ENCODE data around the gene PATZ1. TPM values are rescaled to one million over a fixed set of nuclear protein-coding genes. Genes with fewer than 3 reads are reported as not detected.

The PATZ1 gene
- total and polyA plus RNA-seq, 2 donors (not counting 1 experiment from before 2014, with no cell fraction given): 6.1 to 15.9 TPM

GRCh38 chr22:31302537-31302936 lies 43.6 kb downstream of the PATZ1 start:
- no peak for DNase-seq (ENCODE audit: low read depth in 2 of 2)
- TF ChIP-seq CTCF (conservative IDR thresholded peaks at IDR 0.05 in 1 of 2, IDR thresholded peaks at IDR 0.05 in 1 of 2; ENCODE audit: low read depth in 1 of 2, low read length in 2 of 2): no peak
- no peak for TF ChIP-seq EZH2 (IDR thresholded peaks at IDR 0.05; ENCODE audit: low read length, missing control alignments)
- H3K4me3 ChIP-seq (replicated peaks in 1 of 4; ENCODE audit: control extremely low read depth in 1 of 4, insufficient read depth in 1 of 4, low read depth in 3 of 4, low read length in 4 of 4): no peak overlapping the region
- H2AFZ ChIP-seq (ENCODE audit: low read length): no peak overlapping the region
- no peaks in the 10 kb centered on the region for H3K36me3 ChIP-seq (ENCODE audit: control insufficient read depth, insufficient read depth, low read length)
- no peaks in the 10 kb centered on the region for H3K27me3 ChIP-seq (ENCODE audit: control insufficient read depth, insufficient read depth, low read length)
- H3K4me1 ChIP-seq (ENCODE audit: control insufficient read depth, extremely low read depth, insufficient read depth, low read length): no peaks in the 10 kb centered on the region
- no peaks in the 10 kb centered on the region for H4K20me1 ChIP-seq (ENCODE audit: control insufficient read depth, extremely low read depth, insufficient read depth, low read length)
- no peak overlapping the region for H3K4me2 ChIP-seq (ENCODE audit: extremely low read depth, insufficient read depth, low read length)
- H3K9ac ChIP-seq (ENCODE audit: insufficient read depth, low read length): no peak overlapping the region
- no peaks in the 10 kb centered on the region for H3K79me2 ChIP-seq (ENCODE audit: control insufficient read depth, insufficient read depth, low read length)
- no peak overlapping the region for H3K27ac ChIP-seq (ENCODE audit: insufficient read depth, low read length)
- no peaks in the 10 kb centered on the region for H3K9me3 ChIP-seq (ENCODE audit: control insufficient read depth, insufficient read depth, low read depth, low read length)

GRCh38 chr22:31302006-31302405 lies 44.1 kb downstream of the PATZ1 start:
- Histone ChIP-seq H3K4me3 (replicated peaks in 1 of 4; ENCODE audit: control extremely low read depth in 1 of 4, insufficient read depth in 1 of 4, low read depth in 3 of 4, low read length in 4 of 4) (no peak overlapping the region), H3K9me3 (ENCODE audit: control insufficient read depth, insufficient read depth, low read depth, low read length) (no peaks in the 10 kb centered on the region), H3K36me3 (ENCODE audit: control insufficient read depth, insufficient read depth, low read length) (no peaks in the 10 kb centered on the region), H3K4me1 (ENCODE audit: control insufficient read depth, extremely low read depth, insufficient read depth, low read length) (no peaks in the 10 kb centered on the region), H3K4me2 (ENCODE audit: extremely low read depth, insufficient read depth, low read length) (no peak overlapping the region), H4K20me1 (ENCODE audit: control insufficient read depth, extremely low read depth, insufficient read depth, low read length) (no peaks in the 10 kb centered on the region), H3K79me2 (ENCODE audit: control insufficient read depth, insufficient read depth, low read length) (no peaks in the 10 kb centered on the region), H3K27ac (ENCODE audit: insufficient read depth, low read length) (no peak overlapping the region), H3K9ac (ENCODE audit: insufficient read depth, low read length) (no peak overlapping the region), H2AFZ (ENCODE audit: low read length) (no peak overlapping the region), H3K27me3 (ENCODE audit: control insufficient read depth, insufficient read depth, low read length) (no peaks in the 10 kb centered on the region)
- DNase-seq (ENCODE audit: low read depth in 2 of 2): no peak
- TF ChIP-seq EZH2 (IDR thresholded peaks at IDR 0.05; ENCODE audit: low read length, missing control alignments): no peak
- no peak for TF ChIP-seq CTCF (conservative IDR thresholded peaks at IDR 0.05 in 1 of 2, IDR thresholded peaks at IDR 0.05 in 1 of 2; ENCODE audit: low read depth in 1 of 2, low read length in 2 of 2)

- Histone ChIP-seq H3K4me1 (ENCODE audit: control insufficient read depth, extremely low read depth, insufficient read depth, low read length) (peaks cover 3% of the 10 kb centered on the region), H3K9me3 (ENCODE audit: control insufficient read depth, insufficient read depth, low read depth, low read length) (no peaks in the 10 kb centered on the region), H3K27ac (ENCODE audit: insufficient read depth, low read length) (no peak overlapping the region), H3K9ac (ENCODE audit: insufficient read depth, low read length) (no peak overlapping the region), H4K20me1 (ENCODE audit: control insufficient read depth, extremely low read depth, insufficient read depth, low read length) (no peaks in the 10 kb centered on the region), H3K4me2 (ENCODE audit: extremely low read depth, insufficient read depth, low read length) (no peak overlapping the region), H3K36me3 (ENCODE audit: control insufficient read depth, insufficient read depth, low read length) (no peaks in the 10 kb centered on the region), H3K27me3 (ENCODE audit: control insufficient read depth, insufficient read depth, low read length) (no peaks in the 10 kb centered on the region), H2AFZ (ENCODE audit: low read length) (no peak overlapping the region), H3K79me2 (ENCODE audit: control insufficient read depth, insufficient read depth, low read length) (no peaks in the 10 kb centered on the region), H3K4me3 (replicated peaks in 1 of 4; ENCODE audit: control extremely low read depth in 1 of 4, insufficient read depth in 1 of 4, low read depth in 3 of 4, low read length in 4 of 4) (no peak overlapping the region)
- no peak for TF ChIP-seq EZH2 (IDR thresholded peaks at IDR 0.05; ENCODE audit: low read length, missing control alignments)
- no peak for TF ChIP-seq CTCF (conservative IDR thresholded peaks at IDR 0.05 in 1 of 2, IDR thresholded peaks at IDR 0.05 in 1 of 2; ENCODE audit: low read depth in 1 of 2, low read length in 2 of 2)
- no peak for DNase-seq (ENCODE audit: low read depth in 2 of 2)
Observed at GRCh38 chr22:31300896-31301295, 45.2 kb downstream of the PATZ1 start.
